ENCODE measurements around the gene CRY1.

- no peak for TF ChIP-seq EZH2phosphoT487 (conservative IDR thresholded peaks at IDR 0.05; ENCODE audit: low read length)
- TF ChIP-seq CTCF (IDR thresholded peaks at IDR 0.05; ENCODE audit: insufficient read depth, low read length, poor library complexity, severe bottlenecking) = no peak
These were observed 128.8 kb downstream of the CRY1 start for GRCh38 chr12:106964526-106964925.

Data from SU-DHL-6 (cell line).